ENCODE data around the gene EIF5. TPM values are rescaled to one million over a fixed set of nuclear protein-coding genes. Genes with fewer than 3 reads are reported as not detected.

Gene EIF5
- total and polyA plus RNA-seq, 2 of the 8 experiments (the other 6 are each of a cell fraction or from before 2014, with no cell fraction given): 179 to 323 TPM

DNA sequence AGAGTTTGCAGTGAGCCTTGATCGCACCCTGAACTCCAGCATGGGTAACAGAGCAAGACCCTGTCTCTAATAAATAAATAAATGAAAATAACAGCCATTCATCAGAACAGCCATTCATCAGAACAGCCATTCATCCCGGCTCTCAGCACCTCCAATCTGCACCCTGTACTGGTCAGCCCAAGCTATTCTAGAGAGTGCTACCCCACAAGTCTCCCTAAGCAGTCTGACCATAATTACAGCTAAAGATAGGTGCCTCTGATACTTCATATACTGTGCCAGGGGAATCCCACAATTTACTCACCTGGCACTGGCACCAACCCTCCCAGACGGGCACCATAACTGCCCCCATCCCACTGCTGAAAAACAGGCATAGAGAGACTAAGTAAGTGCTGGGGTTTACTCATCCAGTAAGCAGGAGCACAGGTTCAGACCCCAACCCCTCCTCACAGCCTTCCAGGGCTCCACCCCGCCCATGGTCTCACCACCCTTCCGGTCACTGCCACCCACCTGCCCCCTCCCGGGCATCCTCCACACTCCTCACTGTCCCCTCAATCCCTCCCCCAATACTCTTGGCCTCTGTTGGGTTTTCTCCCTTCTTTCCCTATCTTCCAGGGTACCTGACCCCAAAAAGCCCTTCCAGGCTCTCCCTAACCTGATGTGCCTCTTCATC lies 15.2 kb upstream of the EIF5 start (continued):
- TF ChIP-seq CHD7 (IDR thresholded peaks at IDR 0.05; ENCODE audit: insufficient replicate concordance, low read length): no peak
- no peak for TF ChIP-seq CBX5 (IDR thresholded peaks at IDR 0.05; ENCODE audit: low read depth, low read length)
- TF ChIP-seq CBX8 (IDR thresholded peaks at IDR 0.05; ENCODE audit: borderline replicate concordance, low read depth, low read length): no peak
- no peak for TF ChIP-seq KDM4A (IDR thresholded peaks at IDR 0.05; ENCODE audit: low read depth, low read length, severe bottlenecking)
- TF ChIP-seq GTF2F1 (IDR thresholded peaks at IDR 0.05; ENCODE audit: borderline replicate concordance, low read depth, low read length): no peak
